Smooth muscle cell (in vitro differentiated cells): ENCODE measurements around the gene EGFR. TPM values are rescaled to one million over a fixed set of nuclear protein-coding genes. Genes with fewer than 3 reads are reported as not detected.

Experiments
- DNase-seq: peaks from one replicate; lab custom pipeline; 2025; ENCODE audit not compliant: unreplicated experiment; lab: John Stamatoyannopoulos, UW
- H2AFZ ChIP-seq: fragments of 200-600 bp; sonication (generic); 2 replicates; pipeline ENCODE4 v1.6.0; 2016; ENCODE audit warnings: antibody characterized with exemption, low read depth, mild to moderate bottlenecking
- H3F3A ChIP-seq: fragments of 200-600 bp; sonication (generic); 2 replicates; pipeline ENCODE4 v1.6.0; 2017; ENCODE audit warnings: antibody characterized with exemption, low read depth
- H3K27ac ChIP-seq: fragments of 200-600 bp; sonication (generic); 2 replicates; pipeline ENCODE4 v1.5.1; 2016; ENCODE audit warnings: low read depth, mild to moderate bottlenecking
- H3K27me3 ChIP-seq: fragments of 200-600 bp; sonication (generic); 2 replicates; pipeline ENCODE4 v1.6.1; 2016; ENCODE audit warnings: low read depth, mild to moderate bottlenecking
- H3K36me3 ChIP-seq: fragments of 200-600 bp; sonication (generic); 2 replicates; pipeline ENCODE4 v1.5.1; 2016; ENCODE audit warnings: low read depth
- H3K4me1 ChIP-seq: fragments of 200-600 bp; sonication (generic); 2 replicates; pipeline ENCODE4 v1.5.1; 2016; ENCODE audit warnings: low read depth
- H3K4me2 ChIP-seq: fragments of 200-600 bp; sonication (generic); 2 replicates; pipeline ENCODE4 v1.6.0; 2016; ENCODE audit warnings: mild to moderate bottlenecking
- H3K4me3 ChIP-seq: fragments of 200-600 bp; sonication (generic); 2 replicates; pipeline ENCODE4 v1.5.1; 2016; ENCODE audit warnings: mild to moderate bottlenecking
- H3K79me2 ChIP-seq: fragments of 200-600 bp; sonication (generic); 2 replicates; pipeline ENCODE4 v1.6.0; 2016; ENCODE audit warnings: low read depth, mild to moderate bottlenecking
- H3K9ac ChIP-seq: fragments of 200-600 bp; sonication (generic); 2 replicates; pipeline ENCODE4 v1.6.0; 2016; ENCODE audit warnings: low read depth
- H3K9me3 ChIP-seq: fragments of 200-600 bp; sonication (generic); replicated peaks from 2 replicates; pipeline ENCODE4 v1.5.1; 2016; ENCODE audit warnings: low read depth
- H4K20me1 ChIP-seq: fragments of 200-600 bp; sonication (generic); 2 replicates; pipeline ENCODE4 v1.6.0; 2016; ENCODE audit warnings: low read depth
- WGBS: methylation state at CpG from one replicate; pipeline ENCODE4 v1.1.7; 2016; ENCODE audit warnings: low lambda C conversion rate; 5-methylcytosine and 5-hydroxymethylcytosine counted together
- polyA plus RNA-seq: library from polyadenylated mRNA; unstranded; fragments of >200 nt; fragmentation: Nextera tagmentation; extraction: Ambion mirVana; gene quantifications from 2 replicates; pipeline ENCODE4 v1.2.1, GENCODE V29; 2016
- total RNA-seq: library from RNA; depleted of rRNA; stranded (reverse); fragments of >200 nt; gene quantifications from 2 replicates; pipeline ENCODE4 v1.2.3, GENCODE V29; 2014
- TF ChIP-seq, protein P1 (sequence below): fragments of 200-600 bp; sonication (generic); IDR thresholded peaks from 2 replicates; pipeline ENCODE4 v1.5.1; 2017; ENCODE audit warnings: borderline replicate concordance, mild to moderate bottlenecking, antibody characterized with exemption; ENCODE audit not compliant: insufficient read depth, poor library complexity, severe bottlenecking

EGFR gene
- total and polyA plus RNA-seq, 2 experiments from 2014 or later, result 9.0 to 31.1 TPM

DNA sequence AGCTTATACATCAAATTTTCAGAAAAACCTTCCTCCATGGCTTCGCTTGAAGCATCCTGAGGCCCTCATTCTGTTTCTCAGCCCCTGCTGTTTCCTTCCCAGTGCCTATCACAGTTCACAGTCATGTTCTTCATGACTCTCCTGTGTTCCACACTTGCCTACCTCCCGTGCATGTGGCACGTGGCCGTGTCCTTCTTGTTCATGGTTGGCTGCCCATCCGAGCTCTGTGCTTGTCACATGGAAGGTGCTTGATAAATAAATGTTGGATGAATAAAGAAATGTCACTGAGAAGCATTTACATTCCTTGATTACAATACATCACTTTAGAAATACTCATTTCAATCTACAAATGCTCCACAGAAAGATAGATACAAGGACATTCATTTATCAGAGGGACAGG lies 23.7 kb upstream of the EGFR start:
- Histone ChIP-seq H3K27me3 (no peaks in the 10 kb centered on the region), H3K9me3 (no peaks in the 10 kb centered on the region), H3K4me1 (no peaks in the 10 kb centered on the region), H3K4me3 (no peak overlapping the region), H3K4me2 (peak overlapping the region; percentile 56), H3K79me2 (no peaks in the 10 kb centered on the region), H3F3A (no peaks in the 10 kb centered on the region), H3K27ac (peak overlapping the region; percentile 68), H3K9ac (no peak overlapping the region), H4K20me1 (no peaks in the 10 kb centered on the region), H2AFZ (peak overlapping the region; percentile 31), H3K36me3 (no peaks in the 10 kb centered on the region)
- WGBS, result 99% methylated on average over 5 of the region's 5 CpGs
- DNase-seq, result no peak
- TF ChIP-seq, protein P1, sequence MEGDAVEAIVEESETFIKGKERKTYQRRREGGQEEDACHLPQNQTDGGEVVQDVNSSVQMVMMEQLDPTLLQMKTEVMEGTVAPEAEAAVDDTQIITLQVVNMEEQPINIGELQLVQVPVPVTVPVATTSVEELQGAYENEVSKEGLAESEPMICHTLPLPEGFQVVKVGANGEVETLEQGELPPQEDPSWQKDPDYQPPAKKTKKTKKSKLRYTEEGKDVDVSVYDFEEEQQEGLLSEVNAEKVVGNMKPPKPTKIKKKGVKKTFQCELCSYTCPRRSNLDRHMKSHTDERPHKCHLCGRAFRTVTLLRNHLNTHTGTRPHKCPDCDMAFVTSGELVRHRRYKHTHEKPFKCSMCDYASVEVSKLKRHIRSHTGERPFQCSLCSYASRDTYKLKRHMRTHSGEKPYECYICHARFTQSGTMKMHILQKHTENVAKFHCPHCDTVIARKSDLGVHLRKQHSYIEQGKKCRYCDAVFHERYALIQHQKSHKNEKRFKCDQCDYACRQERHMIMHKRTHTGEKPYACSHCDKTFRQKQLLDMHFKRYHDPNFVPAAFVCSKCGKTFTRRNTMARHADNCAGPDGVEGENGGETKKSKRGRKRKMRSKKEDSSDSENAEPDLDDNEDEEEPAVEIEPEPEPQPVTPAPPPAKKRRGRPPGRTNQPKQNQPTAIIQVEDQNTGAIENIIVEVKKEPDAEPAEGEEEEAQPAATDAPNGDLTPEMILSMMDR, result no peak

DNA sequence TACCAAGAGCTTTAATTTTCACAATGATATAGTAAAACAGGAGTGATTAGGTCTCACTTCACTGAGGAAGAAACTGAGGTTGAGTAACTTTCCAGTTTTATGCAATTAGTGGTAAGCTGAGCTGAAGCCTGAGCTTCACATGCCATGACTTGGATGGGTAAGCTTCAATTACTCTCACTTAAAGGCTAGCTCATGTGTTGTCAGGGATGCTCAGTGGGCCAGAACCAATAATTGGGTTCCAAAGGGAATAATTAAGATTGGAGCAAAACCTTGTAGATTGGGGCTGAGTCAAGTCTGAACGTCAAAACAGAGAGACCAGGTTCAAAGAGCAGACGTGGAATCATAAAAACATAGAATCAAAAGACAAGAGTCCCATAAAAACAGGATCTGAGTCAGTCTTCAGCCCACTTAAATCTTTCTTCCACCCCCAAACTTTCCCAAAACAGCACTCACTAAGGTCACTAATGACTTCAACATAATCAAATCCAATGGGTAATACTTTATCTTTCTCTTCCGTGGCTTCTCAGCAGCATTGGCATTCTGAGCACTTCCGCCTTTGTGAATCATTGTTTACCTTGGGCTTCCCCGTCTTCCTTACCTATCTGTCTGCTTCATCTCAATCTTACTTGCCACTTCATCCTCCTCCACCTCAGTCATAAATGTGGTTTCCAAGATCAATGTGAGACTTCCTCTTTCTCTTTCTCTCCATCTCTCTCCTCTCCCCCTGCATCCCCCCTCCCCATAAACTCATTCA lies 23.0 kb upstream of the EGFR start:
- TF ChIP-seq, protein P1, result no peak
- Histone ChIP-seq H3K4me3 (no peak overlapping the region), H2AFZ (peak overlapping the region; percentile 31), H3F3A (no peaks in the 10 kb centered on the region), H3K79me2 (no peaks in the 10 kb centered on the region), H3K36me3 (no peaks in the 10 kb centered on the region), H3K9me3 (no peaks in the 10 kb centered on the region), H3K9ac (no peak overlapping the region), H3K27ac (peak overlapping the region; percentile 68), H3K4me2 (peak overlapping the region; percentile 56), H3K4me1 (no peaks in the 10 kb centered on the region), H4K20me1 (no peaks in the 10 kb centered on the region), H3K27me3 (no peaks in the 10 kb centered on the region)
- 8% methylated on average over 5 of the region's 5 CpGs for WGBS
- DNase-seq, result no peak

DNA sequence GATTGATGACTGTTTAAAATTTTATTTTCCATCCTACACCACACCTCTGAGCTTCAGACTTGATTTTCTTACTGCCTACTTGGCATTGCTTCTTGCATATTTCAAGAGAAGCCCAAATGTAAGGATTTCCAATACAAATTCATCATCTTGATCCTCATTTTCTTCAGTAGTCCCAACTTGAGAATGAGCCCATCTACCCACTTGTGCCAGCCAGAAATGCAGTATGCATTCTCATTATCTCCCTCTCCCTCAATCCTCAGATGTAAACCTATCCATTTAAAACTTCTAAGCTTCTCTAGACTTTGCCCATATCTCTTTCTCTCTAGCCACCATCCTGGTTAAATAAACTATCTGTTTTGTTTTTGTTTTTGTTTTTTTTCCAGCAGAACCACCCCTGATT lies 22.4 kb upstream of the EGFR start:
- H3K9me3 ChIP-seq, result no peaks in the 10 kb centered on the region
- H3K27me3 ChIP-seq, result no peaks in the 10 kb centered on the region
- no peaks in the 10 kb centered on the region for H3K36me3 ChIP-seq
- H3K79me2 ChIP-seq, result no peaks in the 10 kb centered on the region
- no peak overlapping the region for H3K9ac ChIP-seq
- H4K20me1 ChIP-seq, result no peaks in the 10 kb centered on the region
- H3K4me2 ChIP-seq, result peak overlapping the region; percentile 56
- no peak for DNase-seq
- H3K4me1 ChIP-seq, result no peaks in the 10 kb centered on the region
- no peak overlapping the region for H3K4me3 ChIP-seq
- peak overlapping the region; percentile 48 for H3K27ac ChIP-seq
- H2AFZ ChIP-seq, result no peak overlapping the region
- TF ChIP-seq, protein P1, result no peak
- H3F3A ChIP-seq, result no peaks in the 10 kb centered on the region

DNA sequence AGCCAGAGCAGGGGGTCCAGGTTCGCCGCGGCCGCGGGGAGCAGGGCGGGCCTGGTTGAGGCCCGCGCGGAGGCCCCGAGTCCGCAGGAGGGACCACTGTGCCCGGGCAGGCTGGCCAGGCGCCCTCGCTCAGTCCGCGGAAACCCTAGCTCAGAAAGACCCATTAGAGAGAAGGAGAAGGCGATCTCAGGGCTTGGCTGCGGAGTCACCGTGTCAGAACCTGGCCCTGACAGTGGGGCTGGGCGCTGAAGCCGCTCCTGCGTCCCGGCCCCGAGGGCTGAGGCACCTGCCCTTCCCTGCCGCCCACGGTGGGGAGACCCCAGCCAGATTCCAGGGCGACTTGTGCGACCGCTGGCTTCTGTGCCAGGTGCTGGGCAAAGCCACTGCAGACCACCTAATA lies 14.2 kb upstream of the EGFR start:
- TF ChIP-seq, protein P1, result no peak
- no peak for DNase-seq
- no peaks in the 10 kb centered on the region for H3K9me3 ChIP-seq
- H3K36me3 ChIP-seq, result no peaks in the 10 kb centered on the region
- H3F3A ChIP-seq, result no peaks in the 10 kb centered on the region
- no peaks in the 10 kb centered on the region for H3K4me1 ChIP-seq
- 96% methylated on average over 29 of the region's 29 CpGs for WGBS
- no peak overlapping the region for H3K4me3 ChIP-seq
- no peak overlapping the region for H2AFZ ChIP-seq
- H4K20me1 ChIP-seq, result no peaks in the 10 kb centered on the region
- H3K4me2 ChIP-seq, result no peak overlapping the region
- no peaks in the 10 kb centered on the region for H3K27me3 ChIP-seq
- H3K27ac ChIP-seq, result no peak overlapping the region
- no peaks in the 10 kb centered on the region for H3K79me2 ChIP-seq
- no peak overlapping the region for H3K9ac ChIP-seq
